Measurements from ENCODE around the gene TMUB1. TPM values are rescaled to one million over a fixed set of nuclear protein-coding genes. Genes with fewer than 3 reads are reported as not detected.
A peak's percentile ranks its signal among the peaks of the same experiment; 100 is the strongest.

TMUB1 gene
- total RNA-seq = 10 to 100 TPM; 32.1 to 36.1 (median 35.0) TPM

DNA sequence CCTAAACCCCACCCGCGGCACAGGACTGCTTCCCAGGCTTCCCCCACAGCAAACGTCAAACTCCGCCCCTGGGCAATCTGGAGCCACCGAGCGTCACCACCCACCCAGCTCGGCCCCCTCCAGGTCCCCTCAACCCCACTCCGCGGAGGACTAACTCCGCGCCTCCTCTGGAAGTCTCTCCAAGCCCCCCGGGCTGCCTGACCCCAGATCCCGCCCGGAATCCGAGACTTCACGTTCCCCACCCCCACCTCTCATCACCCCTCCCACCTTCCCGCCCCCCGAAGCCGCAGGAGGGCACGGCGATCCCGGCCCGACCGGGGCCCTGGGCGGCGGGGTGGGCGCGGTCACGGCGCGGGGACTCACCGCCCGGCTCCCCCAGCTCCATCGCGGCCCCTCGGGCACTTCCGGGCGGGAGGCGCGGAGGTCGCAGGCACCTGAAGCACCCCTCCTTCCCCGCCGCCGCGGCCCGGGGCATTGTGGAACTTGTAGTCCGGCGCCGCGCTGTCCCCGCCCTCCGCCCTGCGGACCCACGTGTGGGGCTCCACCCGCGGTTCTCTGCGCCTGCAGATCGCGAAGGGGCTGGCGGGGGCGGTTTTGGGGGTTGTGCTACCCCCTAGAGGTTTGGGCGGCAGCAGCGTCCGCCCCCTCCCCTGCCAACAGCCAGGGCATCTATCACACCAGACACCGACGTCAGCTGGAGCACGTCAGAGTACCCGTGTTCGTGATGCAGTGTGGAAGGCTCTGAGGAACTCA, at the start of gene TMUB1:
Gene TMUB1, minus strand, starts transcription at position 423 of the 753 bp plus-strand sequence. CDS start 930 bp downstream, outside the sequence.
- intact Hi-C loops (cut with DNase I; ENCODE audit: low total_unique reads) = no loop called here
- peak; percentile 65 to 71 for DNase-seq (ENCODE audit: low spot score in 2 of 2)
- H3K9me3 ChIP-seq = no peaks in the 10 kb centered on the region
- TF ChIP-seq CTCF (IDR thresholded peaks at IDR 0.05) = no peak
- no peak for TF ChIP-seq POLR2A (IDR thresholded peaks at IDR 0.05)
- TF ChIP-seq POLR2AphosphoS5 (IDR thresholded peaks at IDR 0.05) = peak in 1 of 3 donors; percentile 47
- H3K36me3 ChIP-seq = no peaks in the 10 kb centered on the region
- H3K27me3 ChIP-seq = no peaks in the 10 kb centered on the region
- peak within 1 kb of the TSS; percentile 84 to 95 (median 90) for H3K4me3 ChIP-seq
- peak within 1 kb of the TSS; percentile 90 to 95 for H3K27ac ChIP-seq
- H3K4me1 ChIP-seq = peaks cover 12 to 38% of the 10 kb centered on the region in 2 donors

DNA sequence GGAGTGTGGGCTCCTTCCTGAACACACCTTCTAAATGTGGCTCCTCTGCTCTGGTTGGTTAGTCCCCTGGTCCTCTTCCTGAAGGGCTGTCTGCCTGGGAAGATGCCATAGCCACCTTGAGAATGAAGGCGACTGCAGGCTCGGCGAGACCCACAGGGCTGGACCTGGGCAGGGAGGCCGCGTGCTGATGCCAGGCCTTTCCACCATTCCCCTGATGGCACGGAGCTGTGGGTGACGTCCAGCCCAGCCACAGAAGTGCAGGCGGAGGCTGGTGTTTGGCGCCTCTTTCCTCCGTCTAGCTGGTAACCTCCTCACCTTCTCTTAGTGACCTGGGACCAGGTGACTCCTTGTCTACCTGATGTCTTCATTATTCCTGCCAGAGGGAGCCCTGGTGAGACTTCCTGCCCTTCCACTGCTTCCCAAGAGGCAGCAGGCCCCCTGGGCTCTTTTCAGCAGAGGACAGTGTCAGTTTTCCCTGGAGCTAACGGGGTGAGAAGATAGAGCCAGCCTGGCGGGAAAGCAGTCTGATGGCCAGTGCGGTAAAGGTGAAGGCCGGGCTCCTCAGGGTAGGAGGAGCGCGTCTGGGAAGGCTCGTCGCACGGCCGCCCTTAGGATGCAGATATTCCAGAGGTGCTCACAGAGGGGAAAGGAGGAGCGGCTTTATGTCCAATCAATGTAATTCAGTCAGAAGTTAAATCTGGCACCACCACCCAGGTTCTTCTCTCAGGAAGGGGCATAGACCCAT, 49.3 kb upstream of the TMUB1 start:
- Histone ChIP-seq H3K4me3 (no peak overlapping the region), H3K36me3 (peaks cover 7% of the 10 kb centered on the region), H3K27ac (no peak overlapping the region), H3K27me3 (no peaks in the 10 kb centered on the region), H3K9me3 (no peaks in the 10 kb centered on the region), H3K4me1 (no peaks in the 10 kb centered on the region)
- intact Hi-C loops (cut with DNase I; ENCODE audit: low total_unique reads) = loop anchor here (1.0 kb wide), 1 partner anchor 50 kb away; no protein-coding TSS in a partner anchor
- TF ChIP-seq POLR2A (IDR thresholded peaks at IDR 0.05) = no peak
- no peak for TF ChIP-seq CTCF (IDR thresholded peaks at IDR 0.05)
- no peak for TF ChIP-seq POLR2AphosphoS5 (IDR thresholded peaks at IDR 0.05)
- DNase-seq (ENCODE audit: low spot score in 2 of 2) = no peak

DNA sequence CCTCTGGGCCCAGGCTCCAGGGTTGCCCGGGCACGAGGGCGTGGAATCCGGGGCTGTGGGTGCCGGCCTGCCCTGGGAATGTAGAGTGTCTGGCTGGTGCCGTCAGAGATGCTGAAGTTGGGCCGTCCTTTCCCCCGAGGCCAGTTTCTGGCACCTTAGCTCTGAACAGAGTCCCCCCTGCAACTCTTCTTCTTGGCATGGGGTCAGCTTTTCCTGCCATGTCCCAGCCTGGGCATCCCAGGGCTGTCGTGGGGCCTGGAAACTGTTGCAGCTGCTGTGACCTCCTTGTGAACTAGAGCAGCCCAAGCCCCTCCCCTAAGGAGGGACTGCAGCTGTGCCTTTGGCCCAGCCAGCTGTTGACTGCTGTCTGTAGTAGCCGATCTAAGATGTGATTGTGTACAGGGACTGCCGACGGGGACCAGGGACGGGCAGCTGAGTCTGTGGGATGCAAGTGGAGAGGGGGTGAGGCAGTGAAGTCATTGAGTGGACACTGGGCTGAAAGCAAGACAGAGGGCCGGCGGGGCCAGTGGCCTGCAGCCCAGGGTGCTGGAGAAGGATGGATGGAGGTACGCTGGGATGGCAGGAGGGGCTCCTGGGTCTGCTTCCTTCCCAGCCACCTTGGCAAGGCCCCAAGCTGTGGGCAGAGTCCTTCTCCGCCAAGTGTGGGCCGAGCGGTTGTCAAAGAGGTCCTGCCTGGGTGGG, 48.5 kb upstream of the TMUB1 start:
- H3K36me3 ChIP-seq = peaks cover 7% of the 10 kb centered on the region
- no peaks in the 10 kb centered on the region for H3K4me1 ChIP-seq
- intact Hi-C loops (cut with DNase I; ENCODE audit: low total_unique reads) = loop anchor here (1.0 kb wide), 1 partner anchor 51 kb away; no protein-coding TSS in a partner anchor
- no peak for DNase-seq (ENCODE audit: low spot score in 2 of 2)
- H3K9me3 ChIP-seq = no peaks in the 10 kb centered on the region
- H3K4me3 ChIP-seq = no peak overlapping the region
- TF ChIP-seq POLR2A (IDR thresholded peaks at IDR 0.05) (no peak), CTCF (IDR thresholded peaks at IDR 0.05) (no peak), POLR2AphosphoS5 (IDR thresholded peaks at IDR 0.05) (no peak)
- H3K27me3 ChIP-seq = no peaks in the 10 kb centered on the region
- no peak overlapping the region for H3K27ac ChIP-seq

- intact Hi-C loops (cut with DNase I; ENCODE audit: low total_unique reads) = no loop called here
- Histone ChIP-seq H3K36me3 (peaks cover 5% of the 10 kb centered on the region), H3K4me1 (no peaks in the 10 kb centered on the region), H3K4me3 (no peak overlapping the region), H3K9me3 (no peaks in the 10 kb centered on the region), H3K27ac (no peak overlapping the region), H3K27me3 (no peaks in the 10 kb centered on the region)
- no peak for DNase-seq (ENCODE audit: low spot score in 2 of 2)
- TF ChIP-seq CTCF (IDR thresholded peaks at IDR 0.05) = no peak
- TF ChIP-seq POLR2A (IDR thresholded peaks at IDR 0.05) = no peak
- TF ChIP-seq POLR2AphosphoS5 (IDR thresholded peaks at IDR 0.05) = no peak
Observed at GRCh38 chr7:151131224-151131591, 47.9 kb upstream of the TMUB1 start.
